K562 (cell line): ENCODE results near the gene SIDT2. TPM values are rescaled to one million over a fixed set of nuclear protein-coding genes. Genes with fewer than 3 reads are reported as not detected.

Experiments
- ATAC-seq: fragments of 200-7000 bp; cut with Tn5 transposase; 3 replicates; pipeline ENCODE4 v1.9.1; 2020; ENCODE audit warnings: moderate library complexity
- BruUV-seq: library from RNA; stranded (reverse); fragments of 400-500 nt; replicated peaks from 2 replicates; lab custom pipeline; 2021; lab: Mats Ljungman, UMichigan
- CTCF ChIA-PET: fragments of 300-600 bp; formaldehyde crosslinking; extraction: SDS; loops from one replicate; lab custom pipeline; 2021; ENCODE audit warnings: low intra/inter-chr PET ratio; lab: Yijun Ruan, JAX
- POLR2A ChIA-PET: fragments of 300-600, 350-650 bp; sonication (Branson Sonifier 250); formaldehyde crosslinking; extraction: SDS; loops from one replicate; lab custom pipeline; 2021; ENCODE audit warnings: antibody characterized with exemption, inconsistent platforms; lab: Yijun Ruan, JAX
- DNase-seq, 4 experiments: peaks; one replicate each; pipeline versions ENCODE4 v3.0.0 to v3.0.0-alpha.2; 2011 to 2018; ENCODE audit warnings: low spot score in 3 of 4, mixed read lengths in 3 of 4; ENCODE audit errors: extremely low read depth in 1 of 4
- FAIRE-seq: peaks from 2 replicates; lab custom pipeline; 2011; peaks lifted over from hg19 to GRCh38; lab: Jason Lieb, UNC
- H2AFZ ChIP-seq: 2 replicates; pipeline ENCODE4 v1.6.0; 2011; ENCODE audit warnings: low read depth, low read length, control low read depth, inconsistent platforms
- H3K27ac ChIP-seq: fragments of 200-600 bp; 3 replicates; pipeline ENCODE4 v1.8.0; 2011; ENCODE audit warnings: low read depth, mild to moderate bottlenecking, control low read depth, inconsistent platforms, low read length, moderate library complexity, mixed read lengths; ENCODE audit errors: extremely low read depth
- H3K27me3 ChIP-seq, 2 experiments: fragments of 300-600 bp in 1 of 2; 2 replicates in 1 of 2; 3 replicates in 1 of 2; pipeline versions ENCODE4 v1.6.0 to v1.8.0; 2011; ENCODE audit warnings: inconsistent platforms in 2 of 2, low read length in 2 of 2, mild to moderate bottlenecking in 1 of 2, mixed read lengths in 1 of 2, moderate library complexity in 1 of 2; ENCODE audit not compliant: control insufficient read depth in 2 of 2, insufficient read depth in 2 of 2
- H3K36me3 ChIP-seq: fragments of 300-600 bp; 3 replicates; pipeline ENCODE4 v1.8.0; 2011; ENCODE audit warnings: mild to moderate bottlenecking, low read length, inconsistent platforms; ENCODE audit not compliant: control insufficient read depth, insufficient read depth
- H3K4me1 ChIP-seq, 2 experiments: fragments of 200-600 bp in 1 of 2; replicated peaks in 1 of 2; 2 replicates in 1 of 2; 3 replicates in 1 of 2; pipeline versions ENCODE4 v1.5.1 to v1.8.0; 2011; ENCODE audit warnings: inconsistent platforms in 2 of 2, low read length in 2 of 2, mild to moderate bottlenecking in 1 of 2, mixed read lengths in 1 of 2, moderate library complexity in 1 of 2; ENCODE audit not compliant: control insufficient read depth in 2 of 2, insufficient read depth in 2 of 2
- H3K4me2 ChIP-seq: 2 replicates; pipeline ENCODE4 v1.6.1; 2011; ENCODE audit warnings: low read length, control low read depth, inconsistent platforms, mixed read lengths; ENCODE audit not compliant: insufficient read depth
- H3K4me3 ChIP-seq: fragments of 200-600 bp; sonication (generic), shearing (Covaris generic); 2 replicates; pipeline ENCODE4 v1.5.1; 2016; ENCODE audit warnings: control low read depth, inconsistent platforms
- H3K79me2 ChIP-seq: fragments of 200-600 bp; 3 replicates; pipeline ENCODE4 v1.8.0; 2011; ENCODE audit warnings: low read length, inconsistent platforms; ENCODE audit not compliant: control insufficient read depth, insufficient read depth
- H3K9ac ChIP-seq, 2 experiments: 2 replicates each; pipeline versions ENCODE4 v1.6.0 to v1.6.1; 2011; ENCODE audit warnings: low read depth in 2 of 2, low read length in 2 of 2, control low read depth in 1 of 2, inconsistent platforms in 1 of 2, mild to moderate bottlenecking in 1 of 2, mixed read lengths in 1 of 2; ENCODE audit not compliant: insufficient read depth in 1 of 2
- H3K9me1 ChIP-seq: one replicate; pipeline ENCODE4 v1.6.0; 2011; ENCODE audit warnings: inconsistent platforms, mild to moderate bottlenecking, low read length, moderate library complexity; ENCODE audit not compliant: control insufficient read depth, insufficient read depth
- H3K9me3 ChIP-seq: replicated peaks from 2 replicates; pipeline ENCODE4 v1.5.1; 2011; ENCODE audit warnings: low read depth, low read length, inconsistent platforms; ENCODE audit not compliant: control insufficient read depth, insufficient read depth
- H4K20me1 ChIP-seq: replicated peaks from 2 replicates; pipeline ENCODE4 v1.6.1; 2011; ENCODE audit warnings: low read length, inconsistent platforms, mixed read lengths; ENCODE audit not compliant: control insufficient read depth, insufficient read depth
- C11orf30 ChIP-seq: fragments of 450-650 bp; IDR thresholded peaks from 2 replicates; pipeline ENCODE4 v1.6.1; 2016; ENCODE audit warnings: low read depth, mild to moderate bottlenecking
- FOXJ2 ChIP-seq: fragments of 200-800 bp; sonication (Bioruptor generic); IDR thresholded peaks from 2 replicates; pipeline ENCODE4 v1.6.1; 2016; ENCODE audit warnings: missing genetic modification characterization, missing compliant biosample characterization
- GATAD2B ChIP-seq: fragments of 450-650 bp; IDR thresholded peaks from 2 replicates; pipeline ENCODE4 v1.6.1; 2017; ENCODE audit warnings: mild to moderate bottlenecking, borderline replicate concordance
- HNRNPLL ChIP-seq: fragments of 200-400 bp; formaldehyde crosslinking; IDR thresholded peaks from 2 replicates; pipeline ENCODE4 v1.6.1; 2017; ENCODE audit warnings: low read length, low read depth, mild to moderate bottlenecking; ENCODE audit not compliant: poor library complexity, severe bottlenecking
- MYBL2 ChIP-seq, 2 experiments: fragments of 450-650 bp in 1 of 2; sonication (generic) in 1 of 2; formaldehyde crosslinking in 1 of 2; IDR thresholded peaks; 2 replicates each; pipeline versions ENCODE4 v1.6.1 to v1.8.1; 2017 to 2022; ENCODE audit warnings: borderline replicate concordance in 1 of 2, inconsistent platforms in 1 of 2, low read depth in 1 of 2, mild to moderate bottlenecking in 1 of 2, missing genetic modification reagents in 1 of 2, moderate library complexity in 1 of 2
- PURB ChIP-seq: sonication (generic); formaldehyde crosslinking; IDR thresholded peaks from 2 replicates; pipeline ENCODE4 v1.9.0; 2021; ENCODE audit warnings: low read depth, mild to moderate bottlenecking, missing genetic modification reagents
- RFX5 ChIP-seq: IDR thresholded peaks from 2 replicates; pipeline ENCODE4 v1.6.1; 2011; ENCODE audit warnings: low read depth, mild to moderate bottlenecking, improper control_type of control experiment, low read length
- ZNF316 ChIP-seq: fragments of 450-650 bp; IDR thresholded peaks from 2 replicates; pipeline ENCODE4 v1.6.1; 2016
- WGBS: fragments of 100-300 bp; shearing (Covaris generic); methylation state at CpG from one replicate; pipeline ENCODE4 v1.1.6; 2016; ENCODE audit warnings: low coverage, mixed read lengths; ENCODE audit not compliant: insufficient coverage; ENCODE audit errors: missing lambda C conversion rate; 5-methylcytosine and 5-hydroxymethylcytosine counted together
- in situ Hi-C: fragments of 300-500 bp; cut with MboI; formaldehyde crosslinking; loops from 4 replicates; pipeline ENCODE4 v1.15.0; 2018; ENCODE audit warnings: inconsistent platforms, mixed read lengths
- intact Hi-C: fragments of 100-400 bp; cut with micrococcal nuclease; formaldehyde crosslinking; loops from 2 replicates; pipeline ENCODE4 v1.14.2; 2022
- polyA plus RNA-seq, 8 experiments: library from polyadenylated mRNA; depleted of rRNA in 4 of 8; stranded (reverse) in 5 of 8; unstranded in 3 of 8; fragments of >200 nt; fragmentation: Nextera tagmentation in 2 of 8; fragmentation: Illumina TruSeq in 1 of 8; extraction: Ambion mirVana in 2 of 8; extraction: Trizol in 1 of 8; gene quantifications; 2 replicates each; pipeline versions ENCODE4 v1.2.1 to v1.2.3, GENCODE V29; 2011 to 2014; ENCODE audit warnings: inconsistent platforms in 1 of 8, missing spikeins in 1 of 8
- total RNA-seq, 7 experiments: library from RNA; depleted of rRNA in 6 of 7; stranded (reverse); fragments of >200 nt in 6 of 7; fragmentation: Illumina TruSeq in 2 of 7; extraction: Trizol in 2 of 7; gene quantifications; 2 replicates each; pipeline versions ENCODE4 v1.2.1 to v1.2.3, GENCODE V29; 2011 to 2021; ENCODE audit warnings: low replicate concordance in 1 of 7
- TF ChIP-seq, protein P1 (sequence below): sonication (generic); formaldehyde crosslinking; IDR thresholded peaks from 2 replicates; pipeline ENCODE4 v1.8.0; 2022; ENCODE audit warnings: mild to moderate bottlenecking, missing genetic modification reagents

Gene SIDT2
- total and polyA plus RNA-seq, 9 of the 15 experiments (the other 6 are each of a cell fraction or from before 2014, with no cell fraction given), result 2.4 to 20.2 (median 6.5) TPM

DNA sequence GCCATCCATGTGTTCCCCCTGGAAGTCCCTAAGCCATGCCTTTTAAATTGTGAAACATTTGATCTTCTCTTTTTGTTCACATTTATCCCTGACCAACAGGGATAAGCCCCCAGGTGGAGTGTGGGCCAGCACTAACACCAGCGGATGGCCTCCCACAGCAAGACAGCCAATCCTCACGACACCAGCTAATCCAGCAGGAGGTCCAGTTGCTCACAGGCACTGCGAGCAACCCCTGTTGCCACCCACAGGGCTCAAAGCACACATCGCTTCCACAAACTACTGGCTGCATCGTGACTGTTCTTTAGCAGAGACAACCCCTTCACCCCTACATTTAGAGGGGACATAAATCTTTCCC is 51.4 kb downstream of the SIDT2 start:
- H3K4me1 ChIP-seq, result peaks cover 18 to 31% of the 10 kb centered on the region in 2 experiments; a peak in 4 of 5 replicates

DNA sequence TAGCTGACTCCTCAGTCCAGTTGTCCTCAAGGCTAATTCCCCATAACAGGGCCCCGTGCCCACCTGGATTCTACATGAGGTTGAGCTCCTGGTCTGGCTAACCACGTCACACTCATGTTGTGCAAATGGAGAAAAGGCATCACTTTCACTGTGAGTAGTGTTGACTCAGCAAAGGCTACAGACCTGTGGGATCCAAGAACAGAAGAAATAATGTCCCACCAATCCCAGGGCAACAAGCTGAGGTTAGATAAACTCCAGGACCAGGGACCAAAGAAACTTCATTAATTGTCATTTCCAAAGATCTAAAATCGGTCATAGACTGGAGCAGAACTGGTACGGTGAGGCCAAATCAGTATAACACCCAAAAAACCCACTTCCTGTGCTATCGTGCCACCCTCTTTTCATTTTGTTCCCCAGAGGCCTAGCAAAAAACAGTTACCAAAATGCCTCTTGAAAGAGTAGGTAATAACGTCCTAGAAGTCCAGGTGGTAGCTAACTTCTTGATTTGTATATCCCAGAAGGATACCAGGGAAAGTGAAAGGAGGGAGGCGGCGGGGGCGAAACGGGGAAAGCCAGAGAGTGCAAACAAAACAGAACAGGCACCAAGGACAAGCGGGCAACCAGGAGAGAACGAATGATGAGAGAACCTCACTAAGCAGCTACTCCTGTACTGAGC is 51.9 kb downstream of the SIDT2 start:
- Histone ChIP-seq H3K27me3 (no peaks in the 10 kb centered on the region), H3K79me2 (peaks cover 45% of the 10 kb centered on the region), H3K36me3 (peaks cover 43% of the 10 kb centered on the region), H3K4me1 (peaks cover 14 to 26% of the 10 kb centered on the region in 2 experiments; a peak in 4 of 5 replicates), H3K4me2 (peak overlapping the region; percentile 97), H3K9me1 (no peaks in the 10 kb centered on the region), H4K20me1 (no peaks in the 10 kb centered on the region; the same call in 1 of the 2 replicates), H3K4me3 (peak overlapping the region; percentile 85; the same call in 1 of the 2 replicates), H3K27ac (no peak overlapping the region; the same call in 2 of the 3 replicates), H3K9ac (peak overlapping the region; percentile 61 to 91), H3K9me3 (no peaks in the 10 kb centered on the region), H2AFZ (no peak overlapping the region)
- WGBS, result 54% methylated on average over 12 of the region's 12 CpGs
- intact Hi-C loops (loop anchor here (5.0 kb wide), 1 partner anchor 97 kb away; the partner anchor contains the start of gene CEP164), in situ Hi-C loops (loop anchor here (25.0 kb wide), 1 partner anchor 718 kb away; no protein-coding TSS in a partner anchor)
- no TSS peak for BruUV-seq
- TF ChIP-seq RFX5, result no peak
- peak; percentile 52 for TF ChIP-seq ZNF316
- TF ChIP-seq GATAD2B, result no peak
- TF ChIP-seq, protein P1, sequence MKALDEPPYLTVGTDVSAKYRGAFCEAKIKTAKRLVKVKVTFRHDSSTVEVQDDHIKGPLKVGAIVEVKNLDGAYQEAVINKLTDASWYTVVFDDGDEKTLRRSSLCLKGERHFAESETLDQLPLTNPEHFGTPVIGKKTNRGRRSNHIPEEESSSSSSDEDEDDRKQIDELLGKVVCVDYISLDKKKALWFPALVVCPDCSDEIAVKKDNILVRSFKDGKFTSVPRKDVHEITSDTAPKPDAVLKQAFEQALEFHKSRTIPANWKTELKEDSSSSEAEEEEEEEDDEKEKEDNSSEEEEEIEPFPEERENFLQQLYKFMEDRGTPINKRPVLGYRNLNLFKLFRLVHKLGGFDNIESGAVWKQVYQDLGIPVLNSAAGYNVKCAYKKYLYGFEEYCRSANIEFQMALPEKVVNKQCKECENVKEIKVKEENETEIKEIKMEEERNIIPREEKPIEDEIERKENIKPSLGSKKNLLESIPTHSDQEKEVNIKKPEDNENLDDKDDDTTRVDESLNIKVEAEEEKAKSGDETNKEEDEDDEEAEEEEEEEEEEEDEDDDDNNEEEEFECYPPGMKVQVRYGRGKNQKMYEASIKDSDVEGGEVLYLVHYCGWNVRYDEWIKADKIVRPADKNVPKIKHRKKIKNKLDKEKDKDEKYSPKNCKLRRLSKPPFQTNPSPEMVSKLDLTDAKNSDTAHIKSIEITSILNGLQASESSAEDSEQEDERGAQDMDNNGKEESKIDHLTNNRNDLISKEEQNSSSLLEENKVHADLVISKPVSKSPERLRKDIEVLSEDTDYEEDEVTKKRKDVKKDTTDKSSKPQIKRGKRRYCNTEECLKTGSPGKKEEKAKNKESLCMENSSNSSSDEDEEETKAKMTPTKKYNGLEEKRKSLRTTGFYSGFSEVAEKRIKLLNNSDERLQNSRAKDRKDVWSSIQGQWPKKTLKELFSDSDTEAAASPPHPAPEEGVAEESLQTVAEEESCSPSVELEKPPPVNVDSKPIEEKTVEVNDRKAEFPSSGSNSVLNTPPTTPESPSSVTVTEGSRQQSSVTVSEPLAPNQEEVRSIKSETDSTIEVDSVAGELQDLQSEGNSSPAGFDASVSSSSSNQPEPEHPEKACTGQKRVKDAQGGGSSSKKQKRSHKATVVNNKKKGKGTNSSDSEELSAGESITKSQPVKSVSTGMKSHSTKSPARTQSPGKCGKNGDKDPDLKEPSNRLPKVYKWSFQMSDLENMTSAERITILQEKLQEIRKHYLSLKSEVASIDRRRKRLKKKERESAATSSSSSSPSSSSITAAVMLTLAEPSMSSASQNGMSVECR, result no peak
- no peak for TF ChIP-seq HNRNPLL
- peak; percentile 35; the same call in 1 of the 2 replicates for TF ChIP-seq C11orf30
- no peak for TF ChIP-seq MYBL2 (IDR thresholded peaks at IDR 0.05; ENCODE audit: low read depth)
- no peak for TF ChIP-seq MYBL2 (CRISPR knock-in tag; IDR thresholded peaks at IDR 0.05; ENCODE audit: borderline replicate concordance)
- no peak for FAIRE-seq
- ChIA-PET CTCF (interaction anchor here (0.6 kb wide), 1 partner anchor 198 kb away, joined by 3 read pairs; no protein-coding TSS in a partner anchor), POLR2A (interaction anchor here (0.6 to 3.6 kb wide), 5 partner anchors 10 to 108 kb away, joined by 3 to 20 read pairs (median 3); no protein-coding TSS in a partner anchor)
- no peak for ATAC-seq
- no peak for DNase-seq

More for the DNA sequence above, 51.4 kb downstream of the SIDT2 start:
- no peak overlapping the region for H3K4me2 ChIP-seq
- H2AFZ ChIP-seq, result no peak overlapping the region
- H3K27me3 ChIP-seq, result no peaks in the 10 kb centered on the region
- no peaks in the 10 kb centered on the region for H3K9me3 ChIP-seq
- CTCF ChIA-PET, result no interaction called here
- H3K9ac ChIP-seq, result peak overlapping the region in 1 of 2 experiments; percentile 61; a peak in 1 of 4 replicates
- in situ Hi-C loops, result loop anchor here (10.0 to 25.0 kb wide), 2 partner anchors 345 to 718 kb away; no protein-coding TSS in a partner anchor
- no peak for TF ChIP-seq FOXJ2 (tag)
- no peak for TF ChIP-seq PURB
- BruUV-seq, result TSS peak; percentile 38
- intact Hi-C loops, result loop anchor here (5.0 kb wide), 3 partner anchors 97 to 438 kb away; partner anchors contain the start of genes APOA5 and CEP164
- 88% methylated on average over 4 of the region's 5 CpGs for WGBS
- no peak overlapping the region for H3K27ac ChIP-seq
- POLR2A ChIA-PET, result interaction anchor here (1.7 to 3.6 kb wide), 2 partner anchors 9 to 14 kb away, joined by 5 to 20 read pairs; no protein-coding TSS in a partner anchor
- H3K4me3 ChIP-seq, result no peak overlapping the region
- no peaks in the 10 kb centered on the region for H3K9me1 ChIP-seq
- H4K20me1 ChIP-seq, result no peaks in the 10 kb centered on the region; the same call in 1 of the 2 replicates
- DNase-seq, result no peak
- FAIRE-seq, result no peak
- H3K79me2 ChIP-seq, result peaks cover 45% of the 10 kb centered on the region
- H3K36me3 ChIP-seq, result peaks cover 46% of the 10 kb centered on the region
- ATAC-seq, result no peak
